Lung (tissue), 12 donors: ENCODE data around the gene RASAL2. TPM values are rescaled to one million over a fixed set of nuclear protein-coding genes. Genes with fewer than 3 reads are reported as not detected.
A peak's percentile ranks its signal among the peaks of the same experiment; 100 is the strongest.
"Not testable (repeated sequence)": the region's sequence is repeated elsewhere in the genome, so short reads cannot be mapped to it uniquely, and the experiment has no call there.

Experiments
- ATAC-seq: fragments of 200-7000 bp; cut with Tn5 transposase; one replicate; pipeline ENCODE4 v1.9.1; 2020; ENCODE audit warnings: moderate number of reproducible peaks; ENCODE audit not compliant: insufficient read depth, low FRiP score
- DNase-seq, 3 donors: peaks; one replicate each; pipeline ENCODE4 v3.0.0-alpha.2; 2013 to 2017
- H3K27ac ChIP-seq, 2 donors: one replicate each; pipeline ENCODE4 v1.5.1; 2013; ENCODE audit warnings: mild to moderate bottlenecking in 2 of 2, moderate library complexity in 2 of 2, control low read depth in 1 of 2, inconsistent platforms in 1 of 2, low read depth in 1 of 2, low read length in 1 of 2
- H3K27me3 ChIP-seq, 3 donors: one replicate each; pipeline ENCODE4 v1.5.1; 2013; ENCODE audit warnings: low read length in 2 of 3; ENCODE audit not compliant: control insufficient read depth in 3 of 3, insufficient read depth in 3 of 3
- H3K36me3 ChIP-seq, 4 donors: one replicate each; pipeline ENCODE4 v1.5.1; 2013; ENCODE audit warnings: low read length in 4 of 4, mild to moderate bottlenecking in 1 of 4, moderate library complexity in 1 of 4; ENCODE audit not compliant: control insufficient read depth in 4 of 4, insufficient read depth in 4 of 4
- H3K4me1 ChIP-seq, 5 donors: one replicate each; pipeline ENCODE4 v1.5.1; 2013; ENCODE audit warnings: low read length in 5 of 5, mild to moderate bottlenecking in 2 of 5, moderate library complexity in 1 of 5; ENCODE audit not compliant: control insufficient read depth in 5 of 5, insufficient read depth in 5 of 5
- H3K4me3 ChIP-seq: one replicate; pipeline ENCODE4 v1.5.1; 2013; ENCODE audit warnings: mild to moderate bottlenecking, control low read depth, moderate library complexity
- H3K9ac ChIP-seq, 2 donors: one replicate each; pipeline ENCODE4 v1.5.1; 2013; ENCODE audit warnings: low read length in 2 of 2, control low read depth in 1 of 2; ENCODE audit not compliant: insufficient read depth in 1 of 2
- H3K9me3 ChIP-seq, 4 donors: one replicate each; pipeline ENCODE4 v1.5.1; 2013; ENCODE audit warnings: low read length in 3 of 4, mild to moderate bottlenecking in 1 of 4, moderate library complexity in 1 of 4; ENCODE audit not compliant: control insufficient read depth in 4 of 4, insufficient read depth in 3 of 4
- WGBS, 2 donors: extraction: QIAGEN DNeasy Blood & Tissue Kit; methylation state at CpG; one replicate each; pipeline ENCODE4 v1.1.7; 2013; 5-methylcytosine and 5-hydroxymethylcytosine counted together
- polyA plus RNA-seq, 2 donors: library from polyadenylated mRNA; stranded (reverse); fragments of 200-250 nt; gene quantifications; one replicate each; pipeline ENCODE4 v1.2.1, GENCODE V29; 2013
- total RNA-seq, 2 donors: library from RNA; depleted of rRNA in 1 of 2; stranded (reverse); fragments of >200 nt in 1 of 2; gene quantifications; one replicate each; pipeline ENCODE4 v1.2.1, GENCODE V29; 2014 to 2021
- TF ChIP-seq, protein P1 (sequence below): IDR thresholded peaks from 2 replicates; pipeline ENCODE4 v1.5.1; 2012; ENCODE audit warnings: mild to moderate bottlenecking; ENCODE audit errors: control extremely low read depth, extremely low read depth
- donor health status: control.
- donor health status: control.
- donor health status: Bipolar disorder and iron deficiency.
- donor health status: healthy.
- donor health status: DM: yes; HTN: yes; CAD: no.

RASAL2 gene
- total and polyA plus RNA-seq, 4 donors, result 4.9 to 34.8 (median 15.8) TPM

DNA sequence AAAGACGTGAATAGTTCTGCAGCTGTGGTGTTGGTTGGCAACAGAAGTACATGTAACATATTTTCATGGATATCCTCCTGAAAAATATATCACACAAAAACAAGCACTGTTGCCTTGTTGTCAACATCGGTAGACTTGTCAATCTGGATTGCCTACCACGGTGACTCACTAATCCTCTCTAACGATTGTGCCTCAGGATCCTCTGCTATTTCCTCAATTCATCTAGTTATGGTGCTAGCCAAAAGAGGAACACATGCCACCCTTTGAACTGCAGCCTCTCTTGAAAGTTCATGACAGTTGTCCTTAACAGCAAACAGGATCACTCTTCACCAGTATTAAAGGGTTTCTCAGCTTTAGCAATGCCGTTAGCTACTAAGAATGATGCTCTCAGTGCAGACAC is 25.7 kb downstream of the RASAL2 start:
- no peaks in the 10 kb centered on the region for H3K9me3 ChIP-seq
- TF ChIP-seq, protein P1, sequence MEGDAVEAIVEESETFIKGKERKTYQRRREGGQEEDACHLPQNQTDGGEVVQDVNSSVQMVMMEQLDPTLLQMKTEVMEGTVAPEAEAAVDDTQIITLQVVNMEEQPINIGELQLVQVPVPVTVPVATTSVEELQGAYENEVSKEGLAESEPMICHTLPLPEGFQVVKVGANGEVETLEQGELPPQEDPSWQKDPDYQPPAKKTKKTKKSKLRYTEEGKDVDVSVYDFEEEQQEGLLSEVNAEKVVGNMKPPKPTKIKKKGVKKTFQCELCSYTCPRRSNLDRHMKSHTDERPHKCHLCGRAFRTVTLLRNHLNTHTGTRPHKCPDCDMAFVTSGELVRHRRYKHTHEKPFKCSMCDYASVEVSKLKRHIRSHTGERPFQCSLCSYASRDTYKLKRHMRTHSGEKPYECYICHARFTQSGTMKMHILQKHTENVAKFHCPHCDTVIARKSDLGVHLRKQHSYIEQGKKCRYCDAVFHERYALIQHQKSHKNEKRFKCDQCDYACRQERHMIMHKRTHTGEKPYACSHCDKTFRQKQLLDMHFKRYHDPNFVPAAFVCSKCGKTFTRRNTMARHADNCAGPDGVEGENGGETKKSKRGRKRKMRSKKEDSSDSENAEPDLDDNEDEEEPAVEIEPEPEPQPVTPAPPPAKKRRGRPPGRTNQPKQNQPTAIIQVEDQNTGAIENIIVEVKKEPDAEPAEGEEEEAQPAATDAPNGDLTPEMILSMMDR, result no peak
- no peak for DNase-seq
- ATAC-seq, result no peak
- no peak overlapping the region for H3K4me3 ChIP-seq
- H3K27ac ChIP-seq, result no peak overlapping the region
- 54 to 68% methylated on average over 5 of the region's 5 CpGs for WGBS, 2 donors
- H3K27me3 ChIP-seq, result no peaks in the 10 kb centered on the region
- peaks cover 0 to 2% (median 0%) of the 10 kb centered on the region in 4 donors for H3K36me3 ChIP-seq
- peaks cover 2 to 33% (median 5%) of the 10 kb centered on the region in 5 donors for H3K4me1 ChIP-seq
- no peak overlapping the region for H3K9ac ChIP-seq

DNA sequence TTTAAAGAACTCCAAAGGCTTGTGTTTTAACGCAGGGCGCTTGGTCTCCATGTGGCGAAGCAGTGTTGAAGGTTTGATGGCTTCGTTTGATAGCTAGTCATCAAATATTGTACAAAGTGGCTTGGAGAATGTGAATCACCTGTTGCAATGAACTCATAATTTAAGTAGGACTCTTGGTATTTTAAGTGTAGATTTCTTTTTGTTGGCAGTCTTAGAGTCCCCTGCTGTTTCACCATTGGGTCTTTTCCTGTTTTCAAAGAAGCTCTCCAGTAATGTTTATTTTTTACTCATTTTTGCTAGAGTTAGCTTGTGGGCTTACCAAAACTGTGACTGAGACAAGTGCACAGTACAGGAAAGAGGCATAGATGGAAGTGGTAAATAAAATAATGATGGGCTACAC is 26.2 kb downstream of the RASAL2 start:
- no peaks in the 10 kb centered on the region for H3K27me3 ChIP-seq
- no peak overlapping the region for H3K9ac ChIP-seq
- H3K4me3 ChIP-seq, result no peak overlapping the region
- DNase-seq (no peak), ATAC-seq (no peak)
- H3K9me3 ChIP-seq, result no peaks in the 10 kb centered on the region
- 84 to 94% methylated on average over 4 of the region's 4 CpGs for WGBS, 2 donors
- no peak overlapping the region for H3K27ac ChIP-seq
- H3K36me3 ChIP-seq, result peaks cover 0 to 2% (median 0%) of the 10 kb centered on the region in 4 donors
- H3K4me1 ChIP-seq, result peaks cover 2 to 33% (median 5%) of the 10 kb centered on the region in 5 donors
- TF ChIP-seq, protein P1, result no peak

DNA sequence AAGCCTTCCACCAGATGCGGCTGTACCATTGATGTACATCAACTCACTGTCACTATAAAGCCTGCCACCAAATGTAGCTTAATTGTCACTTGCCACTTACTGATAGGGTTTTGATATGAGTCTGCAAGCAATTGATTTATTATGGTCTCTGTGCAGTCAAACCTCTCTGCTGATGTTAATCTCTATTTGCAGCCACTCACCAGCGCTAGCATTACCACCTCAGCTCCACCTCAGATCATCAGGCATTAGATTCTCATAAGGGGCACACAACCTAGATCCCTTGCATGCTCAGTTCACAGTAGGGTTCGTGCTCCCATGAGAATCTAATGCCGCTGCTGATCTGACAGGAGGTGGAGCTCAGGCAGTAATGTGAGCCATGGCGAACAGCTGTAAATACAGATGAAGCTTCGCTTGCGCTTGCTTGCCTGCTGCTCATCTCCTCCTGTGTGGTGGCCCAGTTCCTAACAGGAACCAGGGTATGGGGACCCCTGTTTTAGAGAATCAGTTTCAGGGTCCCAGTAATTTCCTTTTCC is 26.7 kb downstream of the RASAL2 start:
- WGBS, 2 donors, result 96 to 98% methylated on average over 7 of the region's 7 CpGs
- DNase-seq, H3K27ac ChIP-seq, H3K27me3 ChIP-seq, H3K4me3 ChIP-seq, ATAC-seq, H3K36me3 ChIP-seq, H3K9ac ChIP-seq, H3K9me3 ChIP-seq: not testable (repeated sequence)
- peaks cover 2 to 28% (median 5%) of the 10 kb centered on the region in 5 donors for H3K4me1 ChIP-seq

DNA sequence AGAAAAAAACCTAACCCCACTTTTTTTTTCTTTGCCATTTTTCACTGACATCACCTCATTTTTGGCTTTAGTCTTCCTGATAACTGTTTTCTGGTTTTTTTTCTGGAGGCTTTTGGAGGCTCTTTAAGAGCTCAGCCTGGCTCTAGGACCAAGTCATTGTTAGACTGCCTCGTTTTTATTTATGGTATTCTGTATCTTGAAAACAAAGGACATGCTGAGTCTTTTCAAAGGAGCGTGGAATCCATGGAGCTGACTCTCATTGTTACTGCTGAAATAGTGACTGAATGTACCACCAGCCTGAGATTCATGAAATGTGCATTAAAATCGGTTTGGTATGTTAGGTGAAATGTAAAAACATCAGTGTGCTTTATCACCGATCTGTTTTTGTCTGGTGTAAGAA is 28.0 kb downstream of the RASAL2 start:
- Histone ChIP-seq H3K4me3 (no peak overlapping the region), H3K9me3 (no peaks in the 10 kb centered on the region), H3K27me3 (no peaks in the 10 kb centered on the region), H3K36me3 (peaks cover 0 to 2% (median 0%) of the 10 kb centered on the region in 4 donors), H3K9ac (no peak overlapping the region), H3K4me1 (peaks cover 2 to 36% (median 5%) of the 10 kb centered on the region in 5 donors), H3K27ac (peak overlapping the region in 1 of 2 donors; percentile 33)
- 50 to 63% methylated on average over 4 of the region's 4 CpGs for WGBS, 2 donors
- ATAC-seq, result no peak
- TF ChIP-seq, protein P1, result no peak
- no peak for DNase-seq
